NCI-H748 (cell line): ENCODE measurements around the gene FKBP5.
A peak's percentile ranks its signal among the peaks of the same experiment; 100 is the strongest.
"Not testable (repeated sequence)": the region's sequence is repeated elsewhere in the genome, so short reads cannot be mapped to it uniquely, and the experiment has no call there.

Experiments
- DNase-seq: peaks from one replicate; lab custom pipeline; 2025; ENCODE audit not compliant: unreplicated experiment; lab: John Stamatoyannopoulos, UW

Gene FKBP5

DNA sequence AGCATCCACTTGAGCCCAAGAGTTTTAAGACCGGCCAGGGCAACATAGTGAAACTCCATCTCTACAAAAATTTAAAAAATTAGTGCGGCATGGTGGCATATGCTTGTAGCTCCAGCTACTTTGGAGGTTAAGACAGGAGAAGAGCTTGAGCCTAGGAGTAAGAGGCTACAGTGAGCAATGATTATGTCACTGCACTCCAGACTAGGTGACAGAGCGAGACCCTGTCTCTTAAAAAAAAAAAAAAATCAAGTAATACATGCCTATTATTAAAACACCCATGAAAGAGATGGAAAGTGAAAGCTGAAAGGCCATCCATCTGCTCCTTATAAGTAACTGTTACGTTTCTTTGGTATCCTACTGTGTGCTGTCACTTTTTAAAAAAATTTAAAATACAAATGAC, 66.4 kb downstream of the FKBP5 start:
- DNase-seq, result no peak

GRCh38 chr6:35620706-35621105, 68.0 kb downstream of the FKBP5 start:
- DNase-seq, result no peak

- DNase-seq, result no peak
Observed at GRCh38 chr6:35613762-35614161, 75.0 kb downstream of the FKBP5 start.

- no peak for DNase-seq
Observed at GRCh38 chr6:35611240-35611639, 77.5 kb downstream of the FKBP5 start.

DNA sequence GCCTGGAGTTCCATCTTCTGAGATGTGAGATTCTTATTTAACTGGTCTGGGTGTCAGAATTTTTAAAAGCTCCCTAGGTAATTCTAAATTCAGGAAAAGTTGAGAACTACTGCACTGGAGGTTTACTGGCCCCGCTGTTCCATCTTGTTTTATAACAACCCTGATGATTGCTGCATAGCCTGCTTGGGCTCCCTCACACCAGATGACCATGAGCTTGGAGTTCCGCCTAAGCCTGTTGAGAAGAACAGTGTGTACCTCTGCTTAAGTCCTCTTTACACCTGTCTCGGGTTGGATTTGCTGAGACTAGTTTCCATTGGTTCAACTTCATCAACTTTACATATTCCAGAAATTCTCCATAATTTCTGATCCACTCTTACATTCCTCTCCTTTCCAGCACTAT, 77.9 kb downstream of the FKBP5 start:
- no peak for DNase-seq

DNA sequence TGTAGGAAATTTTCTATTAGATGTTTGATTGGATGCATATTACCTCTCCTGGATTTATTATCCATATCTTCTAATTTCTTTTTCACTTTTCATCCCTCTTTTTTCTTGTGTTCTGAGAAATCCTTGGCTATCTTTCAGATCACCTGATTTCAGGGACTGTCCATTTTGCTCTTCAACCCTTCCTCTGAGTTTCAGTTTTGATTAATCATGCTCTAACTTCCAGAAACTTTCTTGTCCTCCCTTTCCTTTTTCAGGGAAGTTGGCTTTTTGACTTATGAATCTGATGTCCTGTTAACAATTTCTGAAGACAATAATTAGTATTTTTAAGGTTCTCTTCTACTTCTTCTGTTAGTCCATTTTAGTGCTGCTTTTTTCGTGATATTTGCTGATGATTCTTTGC, 79.1 kb downstream of the FKBP5 start:
- DNase-seq, result no peak

DNA sequence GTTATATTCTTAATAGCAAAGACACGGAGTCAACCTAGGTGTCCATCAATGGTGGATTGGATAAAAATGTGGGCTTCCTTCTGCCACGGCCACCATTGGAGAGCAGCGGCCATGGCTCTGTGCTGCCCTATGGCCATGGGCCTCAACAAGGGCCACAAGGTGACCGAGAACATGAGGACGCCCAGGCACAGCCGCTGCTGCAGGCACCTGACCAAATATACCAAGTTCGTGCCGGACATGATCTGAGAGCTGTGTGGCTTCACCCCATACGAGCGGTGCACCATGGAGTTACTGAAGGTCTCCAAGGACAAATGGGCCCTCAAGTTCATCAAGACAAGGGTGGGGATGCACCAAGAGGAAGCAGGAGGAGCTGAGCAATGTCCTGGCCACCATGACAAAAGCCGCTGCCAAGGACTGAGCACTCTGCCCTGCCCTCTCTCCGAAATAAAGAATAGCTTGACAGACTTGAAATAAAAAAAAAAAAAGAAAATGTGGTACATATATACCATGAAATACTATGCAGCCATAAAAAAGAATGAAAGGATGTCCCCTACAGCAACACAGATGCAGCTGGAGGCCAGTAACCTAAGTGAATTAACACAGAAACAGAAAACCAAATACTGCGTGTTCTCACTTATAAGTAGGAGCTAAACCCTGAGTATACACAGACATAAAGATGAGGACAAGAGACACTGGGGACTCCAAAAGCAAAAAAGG, 81.0 kb downstream of the FKBP5 start:
- no peak for DNase-seq

DNA sequence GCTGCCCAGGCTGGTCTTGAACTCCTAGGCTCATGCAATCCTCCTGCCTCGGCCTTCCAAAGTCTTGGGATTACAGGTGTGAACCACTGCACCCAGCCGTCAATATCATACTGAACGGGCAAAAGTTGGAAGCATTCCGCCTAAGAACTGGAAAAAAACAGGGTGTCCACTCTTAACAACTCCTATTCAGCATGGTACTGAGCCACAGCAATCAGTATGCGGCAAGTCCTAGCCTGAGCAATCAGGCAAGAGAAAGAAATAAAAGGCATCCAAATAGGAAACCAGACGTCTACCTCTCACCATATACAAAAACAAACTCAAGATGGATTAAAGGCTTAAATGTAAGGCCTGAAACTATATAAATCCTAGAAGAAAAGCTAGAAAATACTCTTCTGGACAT, 83.1 kb downstream of the FKBP5 start:
- DNase-seq, result no peak

GRCh38 chr6:35603326-35604202, 85.2 kb downstream of the FKBP5 start:
- DNase-seq, result no peak

DNA sequence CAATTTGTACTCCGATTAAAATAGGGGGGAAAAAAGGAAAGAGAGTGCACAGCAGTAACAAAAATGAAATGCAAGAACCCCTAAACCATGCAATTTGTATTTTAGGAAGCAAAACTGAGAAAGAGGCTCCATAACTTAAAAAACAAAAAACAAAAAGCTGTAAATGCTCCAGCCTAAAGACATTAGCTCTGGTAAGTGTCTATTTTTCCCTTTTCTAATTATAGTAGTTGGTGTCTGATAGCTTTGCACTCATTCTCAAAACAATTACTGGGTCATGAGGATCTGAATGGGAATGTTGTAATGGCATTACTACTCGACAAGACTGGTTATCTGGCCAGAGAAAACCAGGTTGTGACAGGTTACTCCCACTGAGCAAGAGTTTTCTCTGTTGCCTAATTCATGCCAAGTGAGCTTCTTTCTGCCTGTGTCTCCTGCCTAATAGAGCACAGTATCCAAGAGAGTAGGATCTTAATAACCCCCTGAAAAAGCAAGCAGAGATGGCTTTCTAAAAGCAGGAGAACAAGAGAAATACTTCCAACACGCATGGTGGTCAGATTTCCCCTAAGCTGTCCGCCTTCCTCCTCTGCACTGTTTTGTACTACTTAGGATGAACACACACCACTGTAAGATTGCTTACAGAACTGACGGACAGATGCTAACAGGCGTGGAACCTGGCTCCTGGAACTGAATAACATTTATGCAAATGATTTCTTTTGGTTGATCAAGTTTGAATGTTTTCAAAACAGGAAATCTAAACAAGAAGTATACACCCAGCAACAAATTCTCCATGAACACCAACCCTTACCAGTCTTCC, 86.4 kb downstream of the FKBP5 start:
- no peak for DNase-seq

- DNase-seq, result peak; percentile 30
Observed at GRCh38 chr6:35601331-35602132, 87.2 kb downstream of the FKBP5 start.

- no peak for DNase-seq
Observed at GRCh38 chr6:35600659-35601125, 88.0 kb downstream of the FKBP5 start.

- DNase-seq, result no peak
Observed at GRCh38 chr6:35599761-35600658, 88.7 kb downstream of the FKBP5 start.

DNA sequence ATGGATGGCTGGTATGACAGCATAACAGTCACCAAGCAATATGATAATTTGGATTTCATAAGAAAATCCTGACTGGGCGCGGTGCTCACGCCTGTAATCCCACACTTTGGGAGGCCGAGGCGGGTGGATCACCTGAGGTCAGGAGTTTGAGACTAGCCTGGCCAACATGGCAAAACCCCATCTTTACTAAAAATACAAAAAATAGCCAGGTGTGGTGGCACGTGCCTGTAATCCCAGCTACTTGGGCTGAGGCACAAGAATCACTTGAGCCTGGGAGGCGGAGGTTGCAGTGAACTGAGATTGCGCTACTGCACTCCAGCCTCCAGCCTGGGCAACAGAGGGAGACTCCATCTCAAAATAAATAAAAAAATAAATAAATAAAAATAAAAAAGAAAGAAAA, 90.1 kb downstream of the FKBP5 start:
- not testable (repeated sequence) for DNase-seq

DNA sequence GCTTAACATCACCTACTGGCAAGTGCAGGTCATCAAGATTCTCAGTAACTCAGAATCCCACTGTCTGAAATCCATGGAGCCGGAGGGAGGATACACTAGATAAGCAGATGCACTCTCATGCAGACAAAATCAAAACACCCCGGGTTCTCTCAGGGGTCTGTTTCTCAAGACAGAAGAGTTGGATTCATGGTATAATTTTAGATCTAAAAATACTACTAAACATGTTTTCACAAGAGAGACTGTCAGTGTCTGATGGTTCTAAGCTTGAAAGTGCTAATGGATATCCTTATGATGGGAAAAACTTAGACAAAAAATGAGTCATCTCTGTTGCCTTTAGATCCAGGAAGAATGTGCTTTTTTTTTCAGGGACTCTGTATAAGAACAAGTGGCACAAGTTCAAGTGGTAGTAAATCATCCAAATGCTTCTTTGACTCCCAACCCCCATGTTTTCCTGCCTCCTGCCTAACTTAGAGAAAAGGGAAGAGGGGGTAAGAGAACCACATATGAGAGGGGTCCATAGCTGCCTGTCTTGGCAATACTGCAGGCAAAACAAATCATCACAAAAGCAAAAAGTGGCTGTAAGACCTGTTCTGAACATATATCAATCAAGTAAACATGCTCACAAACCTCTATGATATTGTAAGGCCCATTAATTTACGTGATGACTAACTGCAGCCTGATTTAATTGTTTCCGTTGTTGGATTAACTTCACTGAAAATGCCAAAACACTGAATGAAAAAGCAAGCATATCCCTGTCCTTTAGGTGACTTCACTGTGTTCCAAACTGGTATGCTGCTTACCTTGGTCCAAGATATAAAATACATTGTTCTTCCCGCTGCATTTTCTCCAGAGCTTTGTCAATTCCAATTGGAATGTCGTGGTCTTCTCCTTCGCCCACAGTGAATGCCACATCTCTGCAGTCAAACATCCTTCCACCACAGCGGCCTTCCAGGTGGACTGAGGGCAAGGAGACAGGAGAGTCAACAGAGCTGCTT, 92.0 kb downstream of the FKBP5 start:
- DNase-seq, result no peak

GRCh38 chr6:35594503-35595186, 94.1 kb downstream of the FKBP5 start:
- DNase-seq, result no peak

DNA sequence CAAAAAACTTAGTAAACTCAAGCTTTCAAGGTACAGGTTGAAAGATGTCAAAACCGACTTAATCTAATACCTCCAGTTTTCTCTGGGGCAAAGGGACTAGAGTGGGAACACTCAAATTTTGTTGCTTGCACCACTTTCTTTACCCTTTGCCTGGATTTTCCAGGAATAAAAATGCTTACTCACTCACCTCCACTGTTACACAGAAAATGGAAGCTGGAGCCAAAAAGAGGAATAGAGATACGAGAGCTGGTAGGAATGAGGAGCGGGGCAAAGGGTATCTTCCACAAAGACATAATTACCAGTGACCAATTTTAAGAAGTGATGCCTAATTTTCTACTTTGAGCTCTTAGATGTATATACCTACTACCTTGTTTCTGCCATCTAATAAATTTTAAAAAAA, 96.5 kb downstream of the FKBP5 start:
- no peak for DNase-seq

DNA sequence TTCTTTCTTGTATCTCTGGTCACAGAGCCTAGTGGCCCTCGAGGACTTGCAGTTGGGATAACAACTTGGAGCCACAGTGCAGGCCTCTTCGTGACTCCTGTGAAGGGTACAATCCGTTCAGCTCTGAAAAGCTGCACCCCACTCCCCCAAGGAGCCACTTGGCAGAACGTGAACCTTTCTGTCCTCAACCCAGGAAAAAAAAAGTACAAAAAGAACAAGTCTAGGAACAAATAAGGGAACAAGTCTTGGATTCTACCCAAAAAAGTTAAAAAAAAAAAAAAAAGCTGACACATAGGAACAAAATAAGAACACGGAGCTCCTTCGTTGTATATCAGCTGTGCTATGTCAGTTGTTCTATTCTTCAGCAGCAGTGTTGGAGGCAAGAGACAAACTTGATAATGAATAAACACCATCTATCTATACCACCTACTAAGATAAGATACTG, 98.1 kb downstream of the FKBP5 start:
- no peak for DNase-seq
